SK-N-SH treated with all-trans-retinoic acid at 6 μM for 48 hours (cell line): ENCODE measurements around the gene ZNFX1.

Source experiments
- ARNTL ChIP-seq: fragments of 450-650 bp; formaldehyde crosslinking; IDR thresholded peaks from 2 replicates; pipeline ENCODE4 v1.5.0; 2020; ENCODE audit warnings: low read depth, mild to moderate bottlenecking, moderate library complexity, borderline replicate concordance
- CREB5 ChIP-seq: fragments of 250-450 bp; sonication (Bioruptor Pico); IDR thresholded peaks from 2 replicates; pipeline ENCODE4 v1.5.1; 2020; ENCODE audit warnings: low read depth, mild to moderate bottlenecking, moderate library complexity
- CSDC2 ChIP-seq: fragments of 250-450 bp; sonication (Bioruptor Pico); IDR thresholded peaks from 2 replicates; pipeline ENCODE4 v1.5.0; 2020; ENCODE audit warnings: mild to moderate bottlenecking, moderate library complexity
- GLIS3 ChIP-seq: fragments of 250-450 bp; sonication (Bioruptor Pico); IDR thresholded peaks from 2 replicates; pipeline ENCODE4 v1.5.0; 2020; ENCODE audit warnings: mild to moderate bottlenecking, moderate library complexity
- PATZ1 ChIP-seq: fragments of 250-450 bp; sonication (Bioruptor Pico); IDR thresholded peaks from 2 replicates; pipeline ENCODE4 v1.8.0; 2020; ENCODE audit warnings: mild to moderate bottlenecking, moderate library complexity, borderline replicate concordance
- ZC3H10 ChIP-seq: fragments of 250-450 bp; sonication (Bioruptor Pico); IDR thresholded peaks from 2 replicates; pipeline ENCODE4 v1.5.1; 2021; ENCODE audit warnings: mild to moderate bottlenecking, moderate library complexity
- ZFP3 ChIP-seq: fragments of 250-450 bp; sonication (Bioruptor Pico); IDR thresholded peaks from 2 replicates; pipeline ENCODE4 v1.5.0; 2020; ENCODE audit warnings: mild to moderate bottlenecking, moderate library complexity
- ZNF565 ChIP-seq: fragments of 450-650 bp; formaldehyde crosslinking; conservative IDR thresholded peaks from 2 replicates; pipeline ENCODE4 v1.5.0; 2020; ENCODE audit warnings: low read depth, mild to moderate bottlenecking, moderate library complexity

- TF ChIP-seq CREB5 (CRISPR knock-in tag), result no peak
- TF ChIP-seq GLIS3 (CRISPR knock-in tag), result no peak
- no peak for TF ChIP-seq CSDC2 (CRISPR knock-in tag)
- no peak for TF ChIP-seq ZNF565
- TF ChIP-seq ARNTL (CRISPR knock-in tag), result no peak
- no peak for TF ChIP-seq PATZ1 (CRISPR knock-in tag)
- TF ChIP-seq ZFP3, result no peak
- no peak for TF ChIP-seq ZC3H10 (CRISPR knock-in tag)
Measured at GRCh38 chr20:49229381-49229780, 48.5 kb downstream of the ZNFX1 start.
